ENCODE data around the gene LYRM1.

Gene LYRM1

DNA sequence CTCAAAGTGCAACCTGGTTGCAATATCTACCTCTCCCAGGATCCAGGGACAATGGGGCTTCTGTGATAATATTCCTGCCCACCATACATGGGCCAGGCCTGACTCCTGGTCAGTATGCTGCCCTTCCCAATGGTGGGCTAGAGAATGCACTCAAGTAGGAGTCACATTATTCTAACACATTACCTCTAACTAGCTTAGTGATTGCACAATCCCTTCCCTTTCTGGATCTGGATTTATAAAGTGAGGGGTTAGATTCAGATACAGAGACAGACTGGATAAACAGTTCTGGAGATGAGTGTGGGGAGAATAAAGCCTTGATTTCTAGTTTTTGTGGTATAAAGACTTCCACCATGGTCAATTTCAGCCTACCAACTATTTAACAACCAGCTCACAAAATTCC, 33.0 kb downstream of the LYRM1 start:
- H3K27me3 ChIP-seq (ENCODE audit: insufficient read depth, low read depth, severe bottlenecking) = no peaks in the 10 kb centered on the region
- TF ChIP-seq, protein P1, sequence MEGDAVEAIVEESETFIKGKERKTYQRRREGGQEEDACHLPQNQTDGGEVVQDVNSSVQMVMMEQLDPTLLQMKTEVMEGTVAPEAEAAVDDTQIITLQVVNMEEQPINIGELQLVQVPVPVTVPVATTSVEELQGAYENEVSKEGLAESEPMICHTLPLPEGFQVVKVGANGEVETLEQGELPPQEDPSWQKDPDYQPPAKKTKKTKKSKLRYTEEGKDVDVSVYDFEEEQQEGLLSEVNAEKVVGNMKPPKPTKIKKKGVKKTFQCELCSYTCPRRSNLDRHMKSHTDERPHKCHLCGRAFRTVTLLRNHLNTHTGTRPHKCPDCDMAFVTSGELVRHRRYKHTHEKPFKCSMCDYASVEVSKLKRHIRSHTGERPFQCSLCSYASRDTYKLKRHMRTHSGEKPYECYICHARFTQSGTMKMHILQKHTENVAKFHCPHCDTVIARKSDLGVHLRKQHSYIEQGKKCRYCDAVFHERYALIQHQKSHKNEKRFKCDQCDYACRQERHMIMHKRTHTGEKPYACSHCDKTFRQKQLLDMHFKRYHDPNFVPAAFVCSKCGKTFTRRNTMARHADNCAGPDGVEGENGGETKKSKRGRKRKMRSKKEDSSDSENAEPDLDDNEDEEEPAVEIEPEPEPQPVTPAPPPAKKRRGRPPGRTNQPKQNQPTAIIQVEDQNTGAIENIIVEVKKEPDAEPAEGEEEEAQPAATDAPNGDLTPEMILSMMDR (IDR thresholded peaks at IDR 0.05; ENCODE audit: low read depth, low read length) = no peak
- no peak overlapping the region for H3K4me3 ChIP-seq (ENCODE audit: low read depth, low read length)
- no peak for DNase-seq
- H3K36me3 ChIP-seq = no peaks in the 10 kb centered on the region
- H3K27ac ChIP-seq = no peak overlapping the region
- no peaks in the 10 kb centered on the region for H3K9me3 ChIP-seq (ENCODE audit: severe bottlenecking)

DNA sequence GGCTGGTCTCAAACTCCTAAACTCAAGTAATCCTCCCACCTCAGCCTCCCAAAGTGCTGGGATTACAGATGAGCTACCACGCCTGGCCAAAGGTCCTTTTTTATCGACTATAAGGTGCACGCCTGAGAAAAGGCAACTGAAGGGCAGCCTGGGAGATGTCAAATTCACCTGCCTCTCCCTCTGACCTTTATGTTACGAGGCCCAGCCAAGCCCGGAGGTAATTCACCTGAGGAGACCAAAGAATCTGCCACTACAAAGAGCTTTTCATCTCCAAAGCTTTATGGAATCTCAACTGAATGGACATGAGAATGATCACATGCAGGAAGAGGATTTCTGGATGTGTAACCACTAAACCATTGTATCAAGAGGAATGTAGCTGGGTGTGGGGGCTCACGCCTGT, 37.2 kb downstream of the LYRM1 start:
- no peak overlapping the region for H3K27ac ChIP-seq
- no peak overlapping the region for H3K4me3 ChIP-seq (ENCODE audit: low read depth, low read length)
- TF ChIP-seq, protein P1 (IDR thresholded peaks at IDR 0.05; ENCODE audit: low read depth, low read length) = no peak

DNA sequence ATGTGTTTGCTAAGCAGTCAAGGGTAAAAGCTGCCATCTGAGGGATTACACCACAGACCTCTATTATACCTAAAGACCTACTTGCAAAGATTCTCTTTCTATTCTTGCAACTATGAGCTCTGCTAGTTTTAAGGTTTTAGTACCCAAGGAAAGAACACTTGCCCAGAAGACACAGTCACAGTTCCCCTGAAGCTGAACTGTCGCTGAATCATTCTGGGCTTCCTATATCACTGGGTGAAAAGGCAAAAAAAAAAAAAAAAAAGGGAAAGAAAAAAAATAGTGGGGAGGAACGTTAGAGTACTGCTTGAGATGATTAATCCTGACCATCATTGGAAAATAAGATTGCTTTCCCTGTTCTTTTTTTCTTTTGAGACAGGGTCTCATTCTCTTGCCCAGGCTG, 37.9 kb downstream of the LYRM1 start:
- Histone ChIP-seq H3K27ac (no peak overlapping the region), H3K9me3 (ENCODE audit: severe bottlenecking) (no peaks in the 10 kb centered on the region), H3K27me3 (ENCODE audit: insufficient read depth, low read depth, severe bottlenecking) (no peaks in the 10 kb centered on the region), H3K4me3 (ENCODE audit: low read depth, low read length) (no peak overlapping the region), H3K36me3 (no peaks in the 10 kb centered on the region)
- TF ChIP-seq, protein P1 (IDR thresholded peaks at IDR 0.05; ENCODE audit: low read depth, low read length) = no peak
- DNase-seq = no peak

More for the DNA sequence above, 37.2 kb downstream of the LYRM1 start:
- no peaks in the 10 kb centered on the region for H3K36me3 ChIP-seq
- H3K27me3 ChIP-seq (ENCODE audit: insufficient read depth, low read depth, severe bottlenecking) = no peaks in the 10 kb centered on the region
- DNase-seq = no peak
- H3K9me3 ChIP-seq (ENCODE audit: severe bottlenecking) = no peaks in the 10 kb centered on the region

DNA sequence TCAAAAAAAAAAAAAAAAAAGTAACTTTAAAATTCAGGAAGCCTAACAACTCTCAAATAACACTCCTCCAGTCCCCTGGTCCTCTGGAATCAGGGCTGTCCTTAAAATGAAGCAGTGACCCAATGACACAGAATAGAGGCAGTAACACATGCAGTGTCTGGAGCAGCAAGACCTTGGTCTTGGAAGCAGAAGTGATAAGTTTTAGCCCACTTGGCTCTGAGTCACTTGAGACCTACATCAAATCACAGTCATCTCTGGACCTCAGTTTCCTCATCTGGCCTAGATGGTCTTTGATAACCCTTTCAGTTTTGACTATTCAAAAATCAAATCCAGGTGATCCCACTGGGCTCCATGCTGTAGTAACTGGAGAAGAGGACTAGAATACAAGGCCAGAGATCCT, 39.0 kb downstream of the LYRM1 start:
- TF ChIP-seq, protein P1 (IDR thresholded peaks at IDR 0.05; ENCODE audit: low read depth, low read length) = no peak
- Histone ChIP-seq H3K27ac (no peak overlapping the region), H3K4me3 (ENCODE audit: low read depth, low read length) (no peak overlapping the region), H3K27me3 (ENCODE audit: insufficient read depth, low read depth, severe bottlenecking) (no peaks in the 10 kb centered on the region), H3K9me3 (ENCODE audit: severe bottlenecking) (no peaks in the 10 kb centered on the region), H3K36me3 (no peaks in the 10 kb centered on the region)
- no peak for DNase-seq

DNA sequence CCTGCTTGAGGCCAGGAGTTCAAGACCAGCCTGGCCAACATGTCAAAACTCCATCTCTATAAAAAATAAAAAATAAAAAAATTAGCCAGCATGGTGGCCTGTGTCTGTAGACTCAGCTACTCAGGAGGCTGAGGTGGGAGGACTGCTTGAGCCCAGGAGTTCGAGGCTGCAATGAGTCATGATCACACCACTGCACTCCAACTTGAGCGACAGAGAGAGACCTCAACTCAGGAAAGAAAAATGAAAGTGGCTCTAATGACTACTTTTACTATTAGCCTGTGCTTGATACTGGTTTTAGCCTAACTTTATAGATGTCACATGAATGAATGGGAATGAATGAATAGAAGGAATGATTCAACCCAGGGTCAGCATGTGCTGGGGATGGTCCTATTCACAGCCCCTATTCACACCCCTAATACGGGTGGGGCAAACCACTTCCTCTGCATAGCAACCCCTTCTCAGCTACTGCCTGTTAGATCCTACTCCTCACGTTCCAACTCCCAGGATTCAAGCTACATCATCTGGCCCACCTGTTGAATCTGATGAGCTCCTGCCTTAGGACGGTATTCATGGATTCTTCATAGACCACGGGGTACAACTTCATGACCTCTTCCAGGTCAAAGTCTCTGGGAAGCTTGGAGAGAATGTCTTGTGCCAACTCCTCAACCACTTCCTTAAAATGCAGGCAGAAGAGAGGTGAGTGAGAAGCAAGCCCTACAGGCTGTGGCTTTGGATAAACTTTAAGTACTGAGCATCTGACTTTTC, 40.5 kb downstream of the LYRM1 start:
- TF ChIP-seq, protein P1 (IDR thresholded peaks at IDR 0.05; ENCODE audit: low read depth, low read length) = no peak
- DNase-seq = no peak
- no peaks in the 10 kb centered on the region for H3K27me3 ChIP-seq (ENCODE audit: insufficient read depth, low read depth, severe bottlenecking)
- no peaks in the 10 kb centered on the region for H3K9me3 ChIP-seq (ENCODE audit: severe bottlenecking)
- H3K36me3 ChIP-seq = no peaks in the 10 kb centered on the region
- no peak overlapping the region for H3K4me3 ChIP-seq (ENCODE audit: low read depth, low read length)
- H3K27ac ChIP-seq = no peak overlapping the region

DNA sequence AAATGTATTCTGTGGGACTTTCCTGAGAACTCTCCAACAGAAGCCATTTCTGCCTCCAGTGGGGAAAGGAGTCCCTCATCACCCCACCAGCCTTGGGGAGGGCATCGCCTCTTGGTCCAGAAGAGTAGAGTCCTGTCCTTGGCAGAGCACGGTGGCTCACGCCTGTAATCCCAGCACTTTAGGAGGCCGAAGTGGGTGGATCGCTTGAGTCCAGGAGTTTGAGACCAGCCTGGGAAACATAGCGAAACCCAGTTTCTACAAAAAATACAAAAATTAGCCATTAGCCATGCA, 41.0 kb downstream of the LYRM1 start:
- Histone ChIP-seq H3K36me3 (no peaks in the 10 kb centered on the region), H3K4me3 (ENCODE audit: low read depth, low read length) (no peak overlapping the region), H3K27ac (no peak overlapping the region), H3K9me3 (ENCODE audit: severe bottlenecking) (no peaks in the 10 kb centered on the region), H3K27me3 (ENCODE audit: insufficient read depth, low read depth, severe bottlenecking) (no peaks in the 10 kb centered on the region)
- DNase-seq = no peak
- TF ChIP-seq, protein P1 (IDR thresholded peaks at IDR 0.05; ENCODE audit: low read depth, low read length) = no peak
